HCT116 (cell line): ENCODE measurements around the gene KAT6B.

Experiments
- EZH2 ChIP-seq: fragments of 200-600 bp; sonication (generic); IDR thresholded peaks from 2 replicates; pipeline ENCODE4 v1.6.1; 2017; ENCODE audit warnings: antibody characterized with exemption, mixed run types
- JUND ChIP-seq: IDR thresholded peaks from 2 replicates; pipeline ENCODE4 v1.6.1; 2012
- POLR2A ChIP-seq: IDR thresholded peaks from 2 replicates; pipeline ENCODE4 v1.7.0; 2011; ENCODE audit warnings: borderline replicate concordance; ENCODE audit not compliant: insufficient read depth, insufficient read length; ENCODE audit errors: extremely low read depth
- REST ChIP-seq: IDR thresholded peaks from 2 replicates; pipeline ENCODE4 v1.6.1; 2012; ENCODE audit warnings: low read depth
- SP1 ChIP-seq: IDR thresholded peaks from 2 replicates; pipeline ENCODE4 v1.6.1; 2012; ENCODE audit warnings: low read depth
- ZBTB33 ChIP-seq: IDR thresholded peaks from 2 replicates; pipeline ENCODE4 v1.6.1; 2011; ENCODE audit warnings: mild to moderate bottlenecking, low read length, moderate library complexity; ENCODE audit not compliant: insufficient replicate concordance; ENCODE audit errors: extremely low read depth

GRCh38 chr10:74867351-74867750 lies 41.0 kb downstream of the KAT6B start:
- no peak for TF ChIP-seq EZH2
- TF ChIP-seq SP1, result no peak
- no peak for TF ChIP-seq REST
- TF ChIP-seq JUND, result no peak
- no peak for TF ChIP-seq POLR2A
- TF ChIP-seq ZBTB33, result no peak
